H1 (cell line): ENCODE data around the gene EEF2K. TPM values are rescaled to one million over a fixed set of nuclear protein-coding genes. Genes with fewer than 3 reads are reported as not detected.

ENCODE experiments used
- CTCF ChIA-PET: fragments of 300-600 bp; sonication (Branson Sonifier 250); formaldehyde crosslinking; loops from one replicate; lab custom pipeline; 2021; ENCODE audit not compliant: partially characterized antibody; lab: Charles Lee
- POLR2A ChIA-PET: fragments of 300-600 bp; sonication (Branson Sonifier 250); formaldehyde crosslinking; loops from one replicate; lab custom pipeline; 2021; ENCODE audit warnings: inconsistent platforms; ENCODE audit not compliant: partially characterized antibody; lab: Charles Lee
- DNase-seq, 2 experiments: peaks; one replicate each; pipeline versions ENCODE4 v3.0.0 to v3.0.0-alpha.2; 2010 to 2022; ENCODE audit warnings: low spot score in 2 of 2, low read depth in 1 of 2, mixed read lengths in 1 of 2
- FAIRE-seq: peaks from 2 replicates; lab custom pipeline; 2011; peaks lifted over from hg19 to GRCh38; lab: Jason Lieb, UNC
- H2AFZ ChIP-seq: 2 replicates; pipeline ENCODE4 v1.8.1; 2012; ENCODE audit warnings: low read length, inconsistent platforms
- H2AK5ac ChIP-seq: 2 replicates; pipeline ENCODE4 v1.6.1; 2013; ENCODE audit warnings: low read depth, low read length
- H2BK120ac ChIP-seq: replicated peaks from 2 replicates; pipeline ENCODE3; 2013; ENCODE audit warnings: low read depth, low read length, inconsistent platforms
- H2BK12ac ChIP-seq: 2 replicates; pipeline ENCODE4 v1.6.1; 2013; ENCODE audit warnings: low read depth, low read length
- H2BK15ac ChIP-seq: 2 replicates; pipeline ENCODE4 v1.6.1; 2013; ENCODE audit warnings: low read length
- H2BK20ac ChIP-seq: 2 replicates; pipeline ENCODE4 v1.6.1; 2013; ENCODE audit warnings: low read length
- H2BK5ac ChIP-seq: 2 replicates; pipeline ENCODE4 v1.6.1; 2013; ENCODE audit warnings: low read depth, low read length
- H3K14ac ChIP-seq: 2 replicates; pipeline ENCODE4 v1.6.1; 2013; ENCODE audit warnings: inconsistent platforms; ENCODE audit not compliant: insufficient read length
- H3K18ac ChIP-seq: 2 replicates; pipeline ENCODE4 v1.6.1; 2013; ENCODE audit warnings: low read length; ENCODE audit errors: extremely low read depth
- H3K23ac ChIP-seq: 2 replicates; pipeline ENCODE4 v1.6.1; 2013; ENCODE audit warnings: inconsistent platforms; ENCODE audit not compliant: insufficient read length
- H3K23me2 ChIP-seq: 2 replicates; pipeline ENCODE4 v1.6.1; 2013; ENCODE audit warnings: low read depth, low read length
- H3K27ac ChIP-seq: 2 replicates; pipeline ENCODE4 v1.6.1; 2011; ENCODE audit warnings: low read depth, low read length, inconsistent platforms
- H3K27me3 ChIP-seq, 4 experiments: replicated peaks in 1 of 4; 1 replicate in 1 of 4; 2 replicates in 3 of 4; pipeline versions ENCODE4 v1.6.1 to v1.8.1; 2011 to 2013; ENCODE audit warnings: low read length in 3 of 4, mild to moderate bottlenecking in 3 of 4, inconsistent platforms in 2 of 4, mixed read lengths in 2 of 4, moderate library complexity in 1 of 4; ENCODE audit not compliant: control insufficient read depth in 3 of 4, insufficient read depth in 3 of 4; ENCODE audit errors: extremely low read depth in 1 of 4
- H3K36me3 ChIP-seq, 4 experiments: 2 replicates each; pipeline versions ENCODE4 v1.6.1 to v1.8.1; 2011 to 2013; ENCODE audit warnings: mild to moderate bottlenecking in 4 of 4, low read length in 3 of 4, moderate library complexity in 2 of 4, control low read depth in 1 of 4, inconsistent platforms in 1 of 4; ENCODE audit not compliant: insufficient read depth in 4 of 4, control insufficient read depth in 2 of 4
- H3K4ac ChIP-seq: replicated peaks from 2 replicates; pipeline ENCODE3; 2013; ENCODE audit warnings: low read length, low read depth, mixed read lengths, inconsistent platforms; ENCODE audit not compliant: insufficient read length
- H3K4me1 ChIP-seq, 4 experiments: replicated peaks in 1 of 4; 1 replicate in 1 of 4; 2 replicates in 3 of 4; pipeline versions ENCODE4 v1.6.1 to v1.8.1; 2011 to 2013; ENCODE audit warnings: low read length in 3 of 4, inconsistent platforms in 2 of 4, mixed read lengths in 1 of 4; ENCODE audit not compliant: insufficient read depth in 4 of 4, control insufficient read depth in 3 of 4
- H3K4me2 ChIP-seq, 2 experiments: 2 replicates each; pipeline versions ENCODE4 v1.6.1 to v1.8.1; 2011 to 2013; ENCODE audit warnings: low read depth in 2 of 2, low read length in 2 of 2, control low read depth in 1 of 2, inconsistent platforms in 1 of 2, mild to moderate bottlenecking in 1 of 2; ENCODE audit not compliant: insufficient read depth in 1 of 2
- H3K4me3 ChIP-seq, 4 experiments: fragments of 200-600, 300-600 bp in 1 of 4; sonication (generic), shearing (Covaris generic), sonication (Bioruptor Twin) in 1 of 4; 2 replicates each; pipeline versions ENCODE4 v1.5.1 to v1.8.1; 2011 to 2016; ENCODE audit warnings: low read length in 4 of 4, low read depth in 3 of 4, control low read depth in 2 of 4, inconsistent platforms in 2 of 4, mild to moderate bottlenecking in 2 of 4, mixed read lengths in 1 of 4, moderate library complexity in 1 of 4; ENCODE audit not compliant: insufficient read depth in 2 of 4; ENCODE audit errors: extremely low read depth in 1 of 4
- H3K56ac ChIP-seq: replicated peaks from 2 replicates; pipeline ENCODE3; 2013; ENCODE audit warnings: low read depth, mild to moderate bottlenecking, mixed read lengths, low read length, inconsistent platforms; ENCODE audit not compliant: insufficient read length
- H3K79me1 ChIP-seq: 2 replicates; pipeline ENCODE4 v1.6.1; 2013; ENCODE audit warnings: low read depth, low read length, control low read depth
- H3K79me2 ChIP-seq, 2 experiments: 2 replicates each; pipeline versions ENCODE4 v1.6.1 to v1.8.1; 2012 to 2013; ENCODE audit warnings: low read length in 2 of 2, mild to moderate bottlenecking in 2 of 2, inconsistent platforms in 1 of 2; ENCODE audit not compliant: insufficient read depth in 2 of 2, control insufficient read depth in 1 of 2
- H3K9ac ChIP-seq, 4 experiments: replicated peaks in 1 of 4; 1 replicate in 1 of 4; 2 replicates in 3 of 4; pipeline versions ENCODE4 v1.6.1 to v1.8.1; 2011 to 2013; ENCODE audit warnings: low read depth in 3 of 4, low read length in 3 of 4, control low read depth in 2 of 4, mild to moderate bottlenecking in 2 of 4, moderate library complexity in 2 of 4, inconsistent platforms in 1 of 4; ENCODE audit errors: extremely low read depth in 1 of 4
- H3K9me3 ChIP-seq, 2 experiments: 2 replicates each; pipeline versions ENCODE4 v1.6.1 to v1.8.1; 2012 to 2013; ENCODE audit warnings: mild to moderate bottlenecking in 2 of 2, moderate library complexity in 2 of 2, control low read depth in 1 of 2, inconsistent platforms in 1 of 2, low read depth in 1 of 2, low read length in 1 of 2, mixed read lengths in 1 of 2; ENCODE audit not compliant: insufficient read depth in 2 of 2
- H4K20me1 ChIP-seq, 2 experiments: replicated peaks in 1 of 2; 2 replicates each; pipeline versions ENCODE3 to v1.8.1; 2011 to 2013; ENCODE audit warnings: inconsistent platforms in 2 of 2, low read length in 2 of 2, mild to moderate bottlenecking in 1 of 2; ENCODE audit not compliant: insufficient read depth in 2 of 2, control insufficient read depth in 1 of 2
- H4K5ac ChIP-seq: 2 replicates; pipeline ENCODE4 v1.6.1; 2013; ENCODE audit warnings: low read length, low read depth, mixed read lengths, inconsistent platforms; ENCODE audit not compliant: insufficient read length
- H4K8ac ChIP-seq: 2 replicates; pipeline ENCODE4 v1.8.0; 2013; ENCODE audit warnings: mild to moderate bottlenecking, moderate library complexity, low read length, inconsistent platforms; ENCODE audit not compliant: insufficient read depth; ENCODE audit errors: extremely low read depth
- H4K91ac ChIP-seq: replicated peaks from 2 replicates; pipeline ENCODE3; 2013; ENCODE audit warnings: low read length, mixed read lengths, inconsistent platforms; ENCODE audit not compliant: insufficient read length
- BACH1 ChIP-seq: IDR thresholded peaks from 2 replicates; pipeline ENCODE4 v1.6.1; 2012; ENCODE audit warnings: low read length, improper control_type of control experiment
- BCL11A ChIP-seq, 2 experiments: IDR thresholded peaks; one replicate each; pipeline ENCODE4 v1.6.1; 2011; ENCODE audit warnings: low read depth in 2 of 2, low read length in 2 of 2, mild to moderate bottlenecking in 2 of 2
- KDM1A ChIP-seq: fragments of 200-600, 300-600 bp; sonication (generic); IDR thresholded peaks from 2 replicates; pipeline ENCODE4 v1.7.1; 2016; ENCODE audit warnings: mild to moderate bottlenecking, low read length, borderline replicate concordance
- PHF8 ChIP-seq: fragments of 200-600 bp; sonication (generic); conservative IDR thresholded peaks from 2 replicates; pipeline ENCODE4 v1.7.1; 2012; ENCODE audit warnings: low read depth, mild to moderate bottlenecking, inconsistent platforms, low read length, moderate library complexity
- TCF12 ChIP-seq: IDR thresholded peaks from 2 replicates; pipeline ENCODE4 v1.6.1; 2011; ENCODE audit warnings: low read depth, mild to moderate bottlenecking, low read length
- WGBS, 2 experiments: shearing (Covaris generic) in 1 of 2; methylation state at CpG; one replicate each; pipeline versions ENCODE4 v1.1.6 to v1.1.7; 2013 to 2015; ENCODE audit warnings: low lambda C conversion rate in 2 of 2, mixed read lengths in 2 of 2, inconsistent platforms in 1 of 2, low coverage in 1 of 2, missing lambda C conversion rate in 1 of 2; ENCODE audit not compliant: insufficient replicate concordance in 2 of 2, insufficient coverage in 1 of 2, insufficient read length in 1 of 2; ENCODE audit errors: extremely low coverage in 1 of 2, missing lambda C conversion rate in 1 of 2; 5-methylcytosine and 5-hydroxymethylcytosine counted together
- polyA plus RNA-seq, 7 experiments: library from polyadenylated mRNA; depleted of rRNA in 3 of 7; stranded (reverse) in 5 of 7; unstranded in 2 of 7; fragments of >200 nt in 5 of 7; fragments of 200-250 nt in 2 of 7; gene quantifications; 1 replicate in 5 of 7; 2 replicates in 1 of 7; 4 replicates in 1 of 7; pipeline versions ENCODE4 v1.2.1 to v1.2.3, GENCODE V29; 2011 to 2013; ENCODE audit warnings: missing spikeins in 2 of 7, mixed read lengths in 2 of 7
- total RNA-seq: library from RNA; stranded (reverse); fragmentation: NEBNext Ultra II Directional; extraction: Animal tissue kit (Norgen Biotek cat#: 25700); gene quantifications from 2 replicates; pipeline ENCODE4 v1.2.1, GENCODE V29; 2021
- TF ChIP-seq, protein P1 (sequence below): IDR thresholded peaks from 2 replicates; pipeline ENCODE4 v1.6.1; 2011; ENCODE audit warnings: low read length, improper control_type of control experiment

Gene EEF2K
- total and polyA plus RNA-seq, 2 of the 8 experiments (the other 6 are each of a cell fraction or from before 2014, with no cell fraction given) = 14.9 to 30.2 TPM

- TF ChIP-seq TCF12 (no peak), BCL11A (IDR thresholded peaks at IDR 0.05; ENCODE audit: low read depth in 2 of 2, low read length in 2 of 2) (no peak), BACH1 (no peak), PHF8 (no peak), KDM1A (no peak)
- TF ChIP-seq, protein P1, sequence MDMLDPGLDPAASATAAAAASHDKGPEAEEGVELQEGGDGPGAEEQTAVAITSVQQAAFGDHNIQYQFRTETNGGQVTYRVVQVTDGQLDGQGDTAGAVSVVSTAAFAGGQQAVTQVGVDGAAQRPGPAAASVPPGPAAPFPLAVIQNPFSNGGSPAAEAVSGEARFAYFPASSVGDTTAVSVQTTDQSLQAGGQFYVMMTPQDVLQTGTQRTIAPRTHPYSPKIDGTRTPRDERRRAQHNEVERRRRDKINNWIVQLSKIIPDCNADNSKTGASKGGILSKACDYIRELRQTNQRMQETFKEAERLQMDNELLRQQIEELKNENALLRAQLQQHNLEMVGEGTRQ = no peak
- ChIA-PET POLR2A (interaction anchor here (2.1 kb wide), 1 partner anchor 8 kb away, joined by 10 read pairs; the partner anchor contains the start of gene EEF2K), CTCF (interaction anchor here (0.6 to 11.1 kb wide), 2 partner anchors 11 to 666 kb away, joined by 3 to 66 read pairs; no protein-coding TSS in a partner anchor)
- 95% methylated on average over 2 of the region's 2 CpGs; no CpG with 5 or more reads in 1 of the 2 experiments for WGBS, 2 experiments
- H2BK5ac ChIP-seq = no peak overlapping the region
- no peak overlapping the region for H3K23ac ChIP-seq
- no peak for FAIRE-seq
- peaks cover 5% of the 10 kb centered on the region; the same call in 1 of the 2 replicates for H3K79me1 ChIP-seq
- H4K20me1 ChIP-seq = peaks cover 0 to 1% of the 10 kb centered on the region in 2 experiments
- H2AK5ac ChIP-seq = no peak overlapping the region
- no peak overlapping the region for H4K5ac ChIP-seq
- no peaks in the 10 kb centered on the region for H3K27me3 ChIP-seq
- no peak overlapping the region for H2BK120ac ChIP-seq
- no peak overlapping the region for H3K14ac ChIP-seq
- H3K56ac ChIP-seq = no peak overlapping the region
- H3K4me2 ChIP-seq = no peak overlapping the region
- peaks cover 0 to 6% of the 10 kb centered on the region in 2 experiments; a peak in 1 of 4 replicates for H3K9me3 ChIP-seq
- no peaks in the 10 kb centered on the region for H3K23me2 ChIP-seq
- no peak overlapping the region for H3K9ac ChIP-seq
- no peaks in the 10 kb centered on the region for H3K4me1 ChIP-seq
- no peak for DNase-seq
- no peaks in the 10 kb centered on the region; a peak in 1 of 8 replicates for H3K36me3 ChIP-seq
- H3K79me2 ChIP-seq = peaks cover 0 to 30% of the 10 kb centered on the region in 2 experiments; a peak in 2 of 4 replicates
- no peak overlapping the region for H2AFZ ChIP-seq
- no peak overlapping the region for H4K8ac ChIP-seq
- no peak overlapping the region for H3K4me3 ChIP-seq
- no peak overlapping the region for H2BK20ac ChIP-seq
- no peak overlapping the region for H2BK15ac ChIP-seq
- H2BK12ac ChIP-seq = no peak overlapping the region
- H3K27ac ChIP-seq = no peak overlapping the region
- no peak overlapping the region for H3K18ac ChIP-seq
- H3K4ac ChIP-seq = no peak overlapping the region
- H4K91ac ChIP-seq = no peak overlapping the region
These were observed 8.3 kb downstream of the EEF2K start for GRCh38 chr16:22214402-22214801.
